LNCAP (cell line): ENCODE data around the gene IPCEF1.

Experiments
- TF ChIP-seq, protein P1 (sequence below): fragments of 450-650 bp; IDR thresholded peaks from 2 replicates; pipeline ENCODE4 v1.5.1; 2017; ENCODE audit warnings: mild to moderate bottlenecking

Gene IPCEF1

DNA sequence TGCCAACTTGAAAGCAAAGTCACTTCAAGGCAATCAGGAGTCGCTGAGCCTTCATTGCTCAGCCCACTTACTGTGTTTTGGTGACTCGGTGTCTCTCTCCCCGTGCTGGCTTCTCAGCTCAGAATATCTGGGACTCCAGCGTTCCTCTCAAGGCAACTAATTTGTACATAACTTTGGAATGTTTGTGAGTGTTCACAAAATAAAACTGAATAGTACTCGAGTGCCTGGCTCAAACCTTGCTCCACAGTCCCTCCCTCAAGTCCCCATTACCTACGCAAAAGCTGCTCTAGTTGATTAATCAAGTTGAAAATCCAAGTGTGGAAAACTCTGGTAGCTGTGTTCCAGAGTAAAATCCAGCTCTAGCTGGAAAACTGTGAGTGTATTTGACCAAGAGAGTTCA lies 8.6 kb downstream of the IPCEF1 start:
- TF ChIP-seq, protein P1, sequence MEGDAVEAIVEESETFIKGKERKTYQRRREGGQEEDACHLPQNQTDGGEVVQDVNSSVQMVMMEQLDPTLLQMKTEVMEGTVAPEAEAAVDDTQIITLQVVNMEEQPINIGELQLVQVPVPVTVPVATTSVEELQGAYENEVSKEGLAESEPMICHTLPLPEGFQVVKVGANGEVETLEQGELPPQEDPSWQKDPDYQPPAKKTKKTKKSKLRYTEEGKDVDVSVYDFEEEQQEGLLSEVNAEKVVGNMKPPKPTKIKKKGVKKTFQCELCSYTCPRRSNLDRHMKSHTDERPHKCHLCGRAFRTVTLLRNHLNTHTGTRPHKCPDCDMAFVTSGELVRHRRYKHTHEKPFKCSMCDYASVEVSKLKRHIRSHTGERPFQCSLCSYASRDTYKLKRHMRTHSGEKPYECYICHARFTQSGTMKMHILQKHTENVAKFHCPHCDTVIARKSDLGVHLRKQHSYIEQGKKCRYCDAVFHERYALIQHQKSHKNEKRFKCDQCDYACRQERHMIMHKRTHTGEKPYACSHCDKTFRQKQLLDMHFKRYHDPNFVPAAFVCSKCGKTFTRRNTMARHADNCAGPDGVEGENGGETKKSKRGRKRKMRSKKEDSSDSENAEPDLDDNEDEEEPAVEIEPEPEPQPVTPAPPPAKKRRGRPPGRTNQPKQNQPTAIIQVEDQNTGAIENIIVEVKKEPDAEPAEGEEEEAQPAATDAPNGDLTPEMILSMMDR = no peak

DNA sequence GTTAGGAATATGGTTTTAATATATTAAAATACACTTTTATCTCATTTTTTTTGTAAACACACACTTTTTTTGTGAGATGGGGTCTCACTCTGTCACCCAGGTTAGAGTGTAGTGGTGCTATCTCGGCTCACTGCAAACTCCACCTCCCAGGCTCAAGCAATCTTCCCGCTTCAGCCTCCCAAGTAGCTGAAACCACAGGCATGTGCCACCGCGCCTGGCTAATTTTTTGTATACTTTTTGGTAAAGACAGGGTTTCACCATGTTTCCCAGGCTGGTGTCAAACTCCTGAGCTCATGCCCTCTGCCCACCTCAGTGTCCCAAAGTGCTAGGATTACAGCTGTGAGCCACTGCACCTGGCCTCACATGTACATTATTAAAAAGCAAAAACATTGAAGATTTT lies 10.8 kb downstream of the IPCEF1 start:
- TF ChIP-seq, protein P1 = no peak

- TF ChIP-seq, protein P1 = peak; percentile 66
These were observed 12.9 kb downstream of the IPCEF1 start for GRCh38 chr6:154343473-154344308.

GRCh38 chr6:154341871-154342270 lies 14.7 kb downstream of the IPCEF1 start:
- TF ChIP-seq, protein P1 = no peak

DNA sequence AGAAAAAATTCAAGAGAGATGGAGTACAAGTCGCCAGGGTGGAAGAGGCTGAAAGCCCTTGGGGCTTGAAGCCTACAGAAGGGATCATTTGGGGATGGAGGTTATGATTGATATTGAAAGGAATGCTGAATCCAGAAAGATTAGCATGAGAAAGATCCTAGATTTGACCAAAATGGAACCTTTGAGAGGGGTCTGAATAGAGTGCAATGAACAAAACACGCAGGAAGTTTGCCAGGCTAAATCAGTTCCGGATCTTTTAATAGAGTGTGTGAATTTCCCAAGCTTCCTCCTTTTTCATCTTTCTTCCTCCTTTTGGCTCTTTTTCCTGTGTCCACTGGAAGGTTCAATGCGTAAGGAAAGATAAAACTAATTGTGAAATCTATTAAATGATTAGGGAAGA lies 15.3 kb downstream of the IPCEF1 start:
- TF ChIP-seq, protein P1 = no peak

GRCh38 chr6:154337406-154338005 lies 19.1 kb downstream of the IPCEF1 start:
- TF ChIP-seq, protein P1 = no peak

DNA sequence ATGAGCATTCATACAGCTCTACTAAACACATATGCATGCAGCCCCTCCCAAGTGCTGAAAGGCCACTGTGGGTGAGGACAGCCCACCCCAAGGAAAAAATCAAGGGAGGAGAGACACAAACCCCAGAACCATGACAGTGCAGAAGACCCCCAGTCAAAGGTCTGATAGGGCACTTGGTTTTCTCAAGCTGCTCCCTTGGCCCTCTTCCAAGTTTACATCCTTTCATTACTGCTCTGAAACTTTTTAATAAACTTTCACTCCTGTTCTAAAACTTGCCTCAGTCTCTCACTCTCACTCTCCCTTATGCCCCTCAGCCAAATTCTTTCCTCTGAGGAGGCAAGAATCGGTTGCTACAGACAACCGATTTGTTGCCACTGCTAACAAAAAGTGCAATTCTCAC lies 24.9 kb downstream of the IPCEF1 start:
- TF ChIP-seq, protein P1 = no peak
